Glomerular endothelial cell (primary cell): ENCODE data around the gene KMT2C. TPM values are rescaled to one million over a fixed set of nuclear protein-coding genes. Genes with fewer than 3 reads are reported as not detected.
"Not testable (repeated sequence)": the region's sequence is repeated elsewhere in the genome, so short reads cannot be mapped to it uniquely, and the experiment has no call there.

Experiments
- DNase-seq: peaks from one replicate; pipeline ENCODE4 v3.0.0-alpha.2; 2011; ENCODE audit warnings: low read depth, low spot score; ENCODE audit errors: extremely low read depth
- total RNA-seq: library from RNA; depleted of rRNA; stranded (reverse); fragments of >200 nt; gene quantifications from 2 replicates; pipeline ENCODE4 v1.2.3, GENCODE V29; 2015

KMT2C gene
- total RNA-seq, 1 donor from 2014 or later, result 50.6 TPM

GRCh38 chr7:152365982-152366603 is 69.7 kb downstream of the KMT2C start:
- no peak for DNase-seq

DNA sequence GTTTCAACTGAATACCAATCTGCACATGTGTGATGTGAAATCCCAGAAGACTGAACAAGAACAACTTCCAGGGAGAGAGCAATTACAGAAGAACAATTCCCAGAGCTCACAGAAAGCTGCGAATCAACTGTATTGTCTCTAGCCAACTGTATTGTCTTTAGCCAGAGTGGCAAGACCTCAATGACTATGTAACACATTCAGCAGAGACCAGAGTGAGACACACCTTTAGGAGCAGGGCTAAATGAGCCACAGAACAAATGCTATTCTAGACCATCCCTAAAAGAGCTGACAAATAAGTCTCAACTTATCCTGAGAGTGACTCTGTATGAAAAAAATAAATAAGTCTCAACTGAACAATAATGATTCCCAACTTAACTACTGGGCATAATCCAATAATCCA is 72.0 kb downstream of the KMT2C start:
- no peak for DNase-seq

DNA sequence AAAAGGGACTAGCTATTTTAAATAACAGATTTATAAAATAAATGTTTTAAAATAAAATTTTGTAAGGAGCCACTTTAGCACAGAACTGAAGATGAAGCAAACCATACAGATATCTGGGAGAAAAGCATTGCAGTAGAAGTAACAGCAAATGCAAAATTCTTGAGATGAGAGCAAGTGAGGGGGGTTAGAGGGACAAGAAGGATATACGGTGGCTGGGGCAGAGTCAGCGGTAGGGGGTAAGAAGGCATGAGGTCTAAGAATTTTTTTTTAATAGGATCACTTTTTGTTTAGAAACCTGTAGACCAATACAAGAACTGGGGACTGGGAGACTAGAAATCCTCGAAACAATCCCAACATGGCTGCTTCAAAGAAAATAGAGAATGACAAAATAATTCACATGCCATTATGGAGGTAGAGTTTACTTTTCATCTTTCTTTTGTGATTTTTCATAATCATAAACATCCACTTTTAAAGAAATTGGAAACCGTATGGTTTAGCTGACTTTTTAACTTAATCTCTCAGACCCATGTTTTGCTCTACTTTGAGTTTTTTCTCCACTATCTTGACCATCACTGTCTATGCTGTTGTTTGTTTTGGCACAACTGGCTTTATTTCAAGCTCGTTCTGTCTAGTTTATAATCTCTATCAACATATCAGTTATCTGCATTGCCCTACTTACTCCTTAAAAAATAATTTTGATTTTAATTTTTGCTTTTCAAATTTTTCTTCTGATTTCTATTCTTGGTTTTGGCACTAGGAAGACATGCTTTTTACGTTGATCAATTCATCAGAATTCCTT is 73.5 kb downstream of the KMT2C start:
- DNase-seq, result no peak

DNA sequence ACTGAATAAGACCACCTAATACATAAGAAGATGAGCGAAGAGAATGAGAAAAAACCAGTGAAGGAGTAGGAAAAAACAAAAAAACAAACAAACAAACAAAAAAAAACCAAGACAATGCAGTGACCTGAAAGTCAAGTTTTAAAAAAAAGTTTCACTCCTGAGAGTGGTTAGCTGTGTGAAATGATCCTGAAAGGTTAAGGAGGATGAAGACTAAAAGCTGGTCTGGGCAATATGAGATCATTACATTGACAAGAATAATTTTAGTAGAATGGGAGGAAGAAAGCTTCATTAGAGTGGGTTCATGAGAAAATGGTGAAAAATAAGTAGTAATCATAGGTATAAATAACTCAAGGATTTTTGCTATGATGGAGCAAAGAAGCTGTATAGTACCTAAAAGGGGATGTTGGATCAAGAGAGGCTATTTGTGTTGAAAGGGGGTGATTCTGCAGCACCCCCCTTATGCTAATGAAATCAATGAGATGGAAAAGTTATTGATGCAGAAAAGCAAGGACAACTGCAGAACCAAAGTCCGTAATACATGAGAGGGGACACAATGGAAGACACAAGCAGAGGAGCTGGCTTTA is 80.2 kb downstream of the KMT2C start:
- no peak for DNase-seq

- DNase-seq, result no peak
Measured at GRCh38 chr7:152354061-152354460, 81.7 kb downstream of the KMT2C start.

GRCh38 chr7:152353281-152353680 is 82.5 kb downstream of the KMT2C start:
- not testable (repeated sequence) for DNase-seq

DNA sequence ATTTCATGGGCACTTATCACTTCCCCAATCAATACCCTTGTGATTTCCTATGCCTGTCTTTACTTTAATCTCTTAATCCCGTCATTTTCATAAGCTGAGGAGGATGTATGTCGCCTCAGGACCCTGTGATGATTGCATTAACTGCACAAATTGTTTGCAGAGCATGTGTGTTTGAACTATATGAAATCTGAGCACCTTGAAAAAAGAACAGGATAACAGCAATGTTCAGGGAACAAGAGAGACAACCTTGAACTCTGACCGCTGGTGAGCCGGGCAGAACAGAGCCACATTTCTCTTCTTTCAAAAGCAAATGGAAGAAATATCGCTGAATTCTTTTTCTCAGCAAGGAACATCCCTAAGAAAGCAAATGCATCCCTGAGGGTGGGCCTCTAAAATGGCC is 84.1 kb downstream of the KMT2C start:
- not testable (repeated sequence) for DNase-seq

DNA sequence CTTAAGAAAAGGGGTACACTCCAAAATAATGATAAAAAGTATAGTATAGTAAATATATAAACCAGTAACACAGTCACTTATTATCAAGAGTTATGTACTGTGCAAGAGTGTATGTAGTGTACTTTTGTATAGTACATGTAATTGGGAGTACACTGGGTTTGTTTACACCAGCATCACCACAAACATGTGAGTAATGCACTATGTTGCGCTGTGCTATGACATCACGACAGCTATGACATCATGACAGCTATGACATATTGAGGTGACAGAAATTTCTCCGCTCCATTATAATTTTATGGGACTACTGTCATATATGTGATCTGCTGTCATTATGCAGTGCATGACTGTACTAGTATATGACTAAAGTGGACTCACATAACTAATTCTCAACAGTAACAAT is 84.6 kb downstream of the KMT2C start:
- DNase-seq, result no peak

DNA sequence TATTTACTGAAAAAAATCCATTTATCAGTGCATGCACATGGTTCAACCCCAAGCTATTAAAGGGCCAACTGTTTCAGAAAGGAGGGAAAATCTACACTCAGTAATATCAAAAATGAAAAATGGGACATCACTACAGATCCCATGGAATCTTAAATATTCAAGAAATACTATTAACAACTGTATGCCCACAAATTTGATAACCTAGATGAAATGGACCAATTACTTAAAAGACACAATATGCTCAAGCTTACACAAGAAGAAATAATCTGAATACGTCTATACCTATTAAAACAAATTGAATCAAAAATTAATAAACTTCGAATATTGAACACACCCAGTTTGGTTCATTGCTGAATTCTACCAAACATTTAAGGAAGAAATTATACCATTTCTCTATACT is 87.9 kb downstream of the KMT2C start:
- DNase-seq, result no peak

GRCh38 chr7:152344253-152344652 is 91.5 kb downstream of the KMT2C start:
- DNase-seq, result no peak

- DNase-seq, result no peak
Measured at GRCh38 chr7:152342796-152343195, 93.0 kb downstream of the KMT2C start.

GRCh38 chr7:152341914-152342236 is 93.9 kb downstream of the KMT2C start:
- DNase-seq, result no peak

DNA sequence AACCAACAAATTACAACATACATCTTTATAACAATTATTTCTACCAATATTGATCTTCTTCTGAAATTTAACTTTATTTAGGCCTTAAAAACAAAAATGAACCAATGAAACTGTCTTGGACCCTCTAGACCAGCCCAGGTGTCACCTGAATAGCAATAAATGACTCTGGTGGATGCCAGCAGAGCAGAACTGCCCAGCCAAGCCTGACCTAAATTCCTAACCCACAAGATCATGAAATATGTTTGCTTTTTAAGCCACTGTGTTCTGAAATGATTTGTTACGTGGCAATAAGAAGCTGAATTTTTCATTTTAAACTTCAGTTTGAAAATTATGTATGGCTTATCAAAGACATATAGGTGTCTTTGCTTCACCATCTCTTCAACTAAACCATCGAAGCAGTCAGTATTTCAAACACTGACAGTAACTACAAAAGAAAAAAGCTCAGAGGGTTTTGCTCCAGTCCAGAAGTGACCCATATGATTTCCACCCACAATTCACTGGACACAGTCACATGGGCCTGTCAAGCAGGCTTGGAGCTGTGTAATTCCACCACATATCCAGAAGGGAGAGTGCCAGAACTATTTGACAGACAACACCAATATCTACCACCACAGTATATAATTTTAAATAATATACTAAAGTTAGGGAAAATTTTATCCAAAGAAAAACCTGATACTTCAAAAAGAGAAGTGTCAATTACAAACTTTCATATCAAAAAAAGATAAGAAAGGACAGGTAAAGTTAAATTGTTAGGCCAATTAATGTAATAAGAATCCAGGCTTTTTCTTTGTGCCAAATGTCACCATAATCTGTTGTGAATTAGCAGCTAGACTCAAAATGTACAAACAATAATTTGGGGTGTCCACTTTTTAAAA is 94.5 kb downstream of the KMT2C start:
- peak; percentile 14 for DNase-seq

DNA sequence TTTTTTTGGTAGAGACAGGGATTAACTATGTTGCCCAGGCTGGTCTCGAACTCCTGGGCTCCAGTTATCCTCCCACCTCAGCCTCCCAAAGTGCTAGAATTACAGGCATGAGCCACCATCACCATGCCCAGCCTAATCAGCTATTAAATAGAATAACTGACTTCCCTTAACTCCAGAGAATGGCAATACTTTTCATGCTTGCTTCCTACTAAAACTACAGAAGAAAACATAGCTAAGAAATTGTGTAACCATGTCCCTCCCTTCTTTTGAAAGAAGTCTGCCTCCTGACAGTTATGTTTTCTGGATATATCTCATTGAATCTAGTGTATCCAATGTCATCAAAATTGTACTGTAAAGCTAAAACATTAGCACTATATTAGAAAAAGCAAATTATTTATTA is 95.6 kb downstream of the KMT2C start:
- DNase-seq, result no peak

DNA sequence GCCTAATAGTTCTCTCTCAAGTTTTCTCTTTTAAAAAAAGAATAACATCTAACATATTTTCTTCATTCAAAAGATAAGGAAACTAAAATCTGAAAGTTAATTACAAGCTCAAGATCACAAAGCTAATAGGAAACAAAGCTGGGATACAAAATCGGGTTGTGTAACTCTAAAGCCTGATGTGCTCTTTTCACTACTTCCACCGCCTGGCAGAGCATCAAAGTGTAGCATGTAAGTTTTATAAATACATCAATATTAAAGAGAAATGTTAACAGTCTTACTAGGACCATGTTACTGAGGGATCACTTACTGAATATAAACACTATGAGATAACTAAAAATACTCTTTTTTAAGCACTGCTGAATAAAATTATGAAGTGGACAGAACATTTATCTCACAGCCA is 97.2 kb downstream of the KMT2C start:
- DNase-seq, result no peak

DNA sequence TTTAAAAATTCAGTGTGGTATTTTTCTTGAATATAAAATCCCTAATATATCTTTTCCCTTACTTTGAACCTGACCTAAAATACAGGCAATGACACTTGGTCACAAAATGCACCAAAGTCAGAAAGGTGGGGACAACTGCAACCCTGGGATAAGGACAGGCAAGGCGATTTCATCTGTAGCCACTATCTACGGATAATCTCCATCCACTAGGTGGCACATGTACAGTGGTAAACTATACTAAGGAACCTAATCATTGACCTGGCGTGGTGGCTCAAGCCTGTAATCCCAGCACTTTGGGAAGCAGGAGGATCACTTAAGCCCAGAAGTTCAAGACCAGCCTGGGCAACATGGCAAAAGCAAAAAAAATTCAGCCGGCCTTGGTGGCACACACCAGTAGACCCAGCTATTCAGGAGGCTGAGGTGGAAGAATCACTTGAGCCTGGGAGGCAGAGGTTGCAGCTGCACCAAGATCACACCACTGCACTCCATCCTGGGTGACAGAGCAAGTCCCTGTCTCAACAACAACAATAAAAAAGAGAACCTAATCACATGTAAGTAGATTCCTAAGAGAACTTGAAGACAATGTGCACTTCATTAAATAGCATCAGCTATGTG is 98.9 kb downstream of the KMT2C start:
- peak; percentile 31 for DNase-seq

DNA sequence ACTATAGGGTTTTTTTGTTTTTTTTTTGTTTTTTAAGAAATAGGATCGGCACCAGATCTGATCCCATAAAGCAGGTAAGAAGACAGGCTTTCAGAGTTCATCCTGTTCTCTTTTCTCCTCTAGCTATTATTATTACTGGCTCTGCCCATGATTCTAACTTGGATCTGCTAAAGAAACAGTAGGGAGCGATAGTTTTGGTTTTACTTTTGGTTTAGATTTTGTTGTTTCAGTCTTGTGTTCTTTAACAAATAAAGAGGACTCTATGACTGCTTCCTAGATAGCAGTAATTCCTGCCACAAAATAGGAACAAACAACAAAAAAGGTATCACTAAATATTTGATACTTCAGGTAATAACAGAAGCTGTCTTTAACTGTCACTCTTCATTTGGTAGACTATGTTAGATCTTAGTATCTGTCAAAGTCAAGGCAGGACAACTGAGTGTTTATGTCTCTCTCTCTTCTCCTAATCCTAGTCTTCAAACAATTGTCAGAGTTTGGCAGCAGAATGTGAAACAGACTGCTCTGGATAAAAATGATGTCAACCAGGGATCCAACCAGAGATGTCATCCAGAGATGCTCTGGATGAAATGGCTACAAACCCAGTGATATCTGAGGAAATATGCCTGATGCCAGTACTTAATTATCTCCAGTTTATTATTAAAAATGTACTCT is 99.8 kb downstream of the KMT2C start:
- no peak for DNase-seq

- DNase-seq, result no peak
Measured at GRCh38 chr7:152333134-152333533, 102.7 kb downstream of the KMT2C start.

- DNase-seq, result no peak
Measured at GRCh38 chr7:152330827-152331226, 105.0 kb downstream of the KMT2C start.

GRCh38 chr7:152329469-152329868 is 106.3 kb downstream of the KMT2C start:
- DNase-seq, result no peak
